NCI-H524 treated with DMSO at 0.1 percent for 48 hours (cell line): ENCODE measurements around the gene LTBR.
"Not testable (repeated sequence)": the region's sequence is repeated elsewhere in the genome, so short reads cannot be mapped to it uniquely, and the experiment has no call there.

Source experiments
- DNase-seq: peaks from one replicate; lab custom pipeline; 2025; lab: John Stamatoyannopoulos, UW

LTBR gene

GRCh38 chr12:6425590-6426531 is 41.9 kb downstream of the LTBR start:
- DNase-seq = no peak

- DNase-seq = no peak
Measured at GRCh38 chr12:6426882-6427671, 43.1 kb downstream of the LTBR start.

DNA sequence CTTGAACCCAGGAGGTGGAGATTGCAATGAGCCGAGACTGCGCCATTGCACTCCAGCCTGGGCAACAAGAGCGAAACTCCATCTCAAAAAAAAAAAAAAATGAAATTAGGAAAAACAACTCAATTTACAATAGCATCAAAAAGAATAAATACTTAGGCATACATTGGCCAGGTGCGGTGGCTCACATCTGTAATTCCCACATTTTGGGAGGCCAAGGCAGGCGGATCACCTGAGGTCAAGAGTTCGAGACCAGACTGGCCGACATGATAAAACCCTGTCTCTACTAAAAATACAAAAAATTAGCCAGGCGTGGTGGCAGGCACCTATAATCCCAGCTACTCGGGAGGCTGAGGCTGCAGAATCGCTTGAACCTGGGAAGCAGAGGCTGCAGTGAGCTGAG is 43.8 kb downstream of the LTBR start:
- DNase-seq = not testable (repeated sequence)

DNA sequence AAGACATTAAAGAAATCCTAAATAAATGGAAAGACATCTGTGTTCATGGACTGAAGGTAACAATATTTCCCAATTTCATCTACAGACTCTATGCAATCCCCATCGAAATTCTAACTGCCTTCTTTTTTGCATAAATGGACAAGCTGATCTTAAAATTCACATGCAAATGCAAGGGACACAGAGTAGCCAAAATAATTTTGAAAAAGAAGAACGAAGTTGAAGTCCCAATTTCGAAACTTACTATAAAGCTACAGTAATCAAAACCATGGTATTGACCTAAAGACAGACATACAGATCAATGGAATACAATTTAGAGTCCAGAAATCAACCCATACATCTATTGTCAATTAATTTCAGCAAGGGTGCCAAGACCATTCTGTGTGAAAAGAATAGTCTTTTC is 44.4 kb downstream of the LTBR start:
- DNase-seq = no peak

DNA sequence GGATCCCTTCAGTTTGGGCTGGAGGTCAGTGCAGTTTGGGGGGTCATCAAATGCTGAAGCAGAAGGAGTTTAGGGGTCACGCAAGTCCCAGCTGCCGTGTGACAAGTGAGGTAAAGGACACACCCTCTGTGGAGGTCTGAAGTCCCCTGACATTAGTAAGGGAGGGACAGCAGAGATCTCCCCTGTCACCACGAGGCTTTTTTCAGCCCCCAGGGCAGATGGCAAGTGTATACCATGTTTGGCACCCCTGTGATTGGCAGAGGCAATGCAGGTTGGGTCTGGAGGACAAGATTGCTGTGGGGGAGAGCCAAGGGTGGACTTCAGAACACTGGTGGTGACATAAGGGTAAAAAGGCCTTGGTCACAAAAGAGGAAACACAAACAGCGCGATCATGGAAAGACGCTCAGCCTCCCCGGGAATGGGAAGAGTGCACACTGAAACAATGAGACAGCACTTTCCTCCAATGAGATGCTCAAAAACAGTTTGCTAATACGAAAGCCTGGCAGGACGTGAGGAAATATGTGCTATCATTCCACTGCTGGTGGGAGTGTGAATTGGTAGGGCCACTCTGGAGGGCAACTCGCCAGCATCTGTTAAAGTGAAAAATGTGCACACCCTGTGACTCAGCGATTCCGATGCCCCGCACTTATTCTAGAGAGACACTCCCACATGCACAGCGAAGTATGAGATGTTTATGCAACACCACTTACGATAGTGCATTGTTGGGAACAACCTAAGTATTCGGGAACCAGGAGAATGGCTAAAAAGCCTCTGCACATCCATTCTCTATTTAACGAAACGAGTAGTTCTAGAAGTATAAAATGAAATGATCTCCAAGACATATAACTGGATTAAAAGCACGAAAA is 46.4 kb downstream of the LTBR start:
- DNase-seq = no peak

GRCh38 chr12:6432991-6433390 is 49.0 kb downstream of the LTBR start:
- no peak for DNase-seq

- no peak for DNase-seq
Measured at GRCh38 chr12:6434205-6435140, 50.5 kb downstream of the LTBR start.

DNA sequence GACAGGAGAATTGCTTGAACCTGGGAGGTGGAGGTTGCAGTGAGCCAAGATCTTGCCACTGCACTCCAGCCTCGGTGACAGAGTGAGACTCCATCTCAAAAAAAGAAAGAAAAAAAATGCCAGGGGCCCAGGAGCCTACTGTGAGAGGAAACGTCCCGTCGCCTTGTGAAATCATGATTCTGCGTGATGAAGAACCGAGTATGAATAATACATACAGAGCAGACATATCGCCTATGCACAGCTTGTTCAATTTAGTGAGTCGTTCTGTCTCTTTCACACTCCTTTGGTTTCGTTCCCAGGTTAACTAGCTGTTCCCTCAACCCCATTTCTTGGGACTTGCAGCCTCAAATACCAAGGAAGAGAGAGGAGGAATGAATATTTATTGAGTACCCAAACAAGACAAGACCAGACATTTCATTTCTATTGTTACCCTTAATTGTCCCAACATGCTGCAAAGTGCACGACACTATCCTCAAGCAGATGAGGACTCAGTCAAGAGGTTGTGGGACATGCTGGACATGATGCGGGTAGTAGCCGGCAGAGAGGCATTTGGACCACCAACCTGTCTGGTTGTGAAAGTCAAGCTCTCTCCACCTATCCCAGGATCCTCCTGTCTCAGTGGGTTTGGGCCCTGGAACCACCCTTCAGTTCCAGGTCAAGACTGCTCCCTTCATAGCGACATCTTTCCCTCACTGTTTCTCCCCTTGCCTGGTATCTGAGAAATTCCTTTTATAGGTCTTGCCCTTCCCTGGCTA is 52.2 kb downstream of the LTBR start:
- no peak for DNase-seq

GRCh38 chr12:6437586-6437985 is 53.6 kb downstream of the LTBR start:
- no peak for DNase-seq

- DNase-seq = no peak
Measured at GRCh38 chr12:6438345-6438744, 54.4 kb downstream of the LTBR start.

- no peak for DNase-seq
Measured at GRCh38 chr12:6440391-6440790, 56.4 kb downstream of the LTBR start.
